HepG2 (cell line): ENCODE results near the gene PRCP. TPM values are rescaled to one million over a fixed set of nuclear protein-coding genes. Genes with fewer than 3 reads are reported as not detected.

Source experiments
- DPF2 ChIP-seq: sonication (generic); formaldehyde crosslinking; IDR thresholded peaks from 2 replicates; pipeline ENCODE4 v1.4.0; 2020; ENCODE audit warnings: mild to moderate bottlenecking, low read depth, missing genetic modification reagents, borderline replicate concordance
- EHMT2 ChIP-seq: fragments of 200-600 bp; sonication (generic); IDR thresholded peaks from 2 replicates; pipeline ENCODE4 v1.7.0; 2017; ENCODE audit warnings: antibody characterized with exemption, low read depth, low read length, borderline replicate concordance
- FOXK1 ChIP-seq: sonication (generic); formaldehyde crosslinking; IDR thresholded peaks from 2 replicates; pipeline ENCODE4 v1.4.0; 2020; ENCODE audit warnings: low read depth, missing genetic modification reagents, borderline replicate concordance
- IKZF4 ChIP-seq: sonication (generic); formaldehyde crosslinking; IDR thresholded peaks from 2 replicates; pipeline ENCODE4 v1.5.1; 2020; ENCODE audit warnings: borderline replicate concordance, mild to moderate bottlenecking, low read depth, missing genetic modification reagents; ENCODE audit errors: not compliant biosample characterization
- MAFF ChIP-seq: IDR thresholded peaks from 2 replicates; pipeline ENCODE4 v1.6.1; 2011; ENCODE audit warnings: low read depth, low read length, improper control_type of control experiment
- MIXL1 ChIP-seq: IDR thresholded peaks from 2 replicates; pipeline ENCODE4 v1.6.1; 2016
- SMARCE1 ChIP-seq: fragments of 450-650 bp; IDR thresholded peaks from 2 replicates; pipeline ENCODE4 v1.6.1; 2017; ENCODE audit warnings: borderline replicate concordance
- SOX5 ChIP-seq: IDR thresholded peaks from 2 replicates; pipeline ENCODE4 v1.6.1; 2016; ENCODE audit warnings: borderline replicate concordance
- TBX3 ChIP-seq: fragments of 450-650 bp; IDR thresholded peaks from 2 replicates; pipeline ENCODE4 v1.6.1; 2017; ENCODE audit warnings: antibody characterized with exemption, mild to moderate bottlenecking, inconsistent platforms, borderline replicate concordance
- TEAD3 ChIP-seq: optimal IDR thresholded peaks from 2 replicates; pipeline ENCODE3; 2016; ENCODE audit warnings: borderline replicate concordance
- TMF1 ChIP-seq: sonication (generic); formaldehyde crosslinking; IDR thresholded peaks from 2 replicates; pipeline ENCODE4 v1.8.1; 2022; ENCODE audit warnings: low read depth, missing genetic modification reagents
- polyA plus RNA-seq, 8 experiments: library from polyadenylated mRNA; depleted of rRNA in 3 of 8; stranded (reverse) in 7 of 8; unstranded in 1 of 8; fragments of >200 nt; fragmentation: Illumina TruSeq in 4 of 8; extraction: Trizol in 4 of 8; gene quantifications; 2 replicates each; pipeline versions ENCODE4 v1.2.1 to v1.2.3, GENCODE V29; 2011 to 2016; ENCODE audit warnings: low read depth in 4 of 8, missing spikeins in 1 of 8, mixed read lengths in 1 of 8; ENCODE audit not compliant: insufficient read depth in 1 of 8
- total RNA-seq, 5 experiments: library from RNA; depleted of rRNA; stranded (reverse); fragments of >200 nt; fragmentation: Illumina TruSeq; extraction: Trizol; gene quantifications; 2 replicates each; pipeline ENCODE4 v1.2.3, GENCODE V29; 2016; ENCODE audit warnings: low read depth in 1 of 5
- TF ChIP-seq, protein P1 (sequence below): sonication (generic); formaldehyde crosslinking; IDR thresholded peaks from 2 replicates; pipeline ENCODE4 v1.5.0; 2020; ENCODE audit warnings: missing genetic modification reagents, mild to moderate bottlenecking, borderline replicate concordance
- TF ChIP-seq, protein P2 (sequence below): sonication (generic); formaldehyde crosslinking; conservative IDR thresholded peaks from 2 replicates; pipeline ENCODE4 v1.4.0; 2020; ENCODE audit warnings: mild to moderate bottlenecking, missing genetic modification reagents, moderate library complexity
- TF ChIP-seq, protein P3 (sequence below): sonication (generic); formaldehyde crosslinking; IDR thresholded peaks from 2 replicates; pipeline ENCODE4 v1.9.0; 2021; ENCODE audit warnings: missing genetic modification reagents, borderline replicate concordance
- TF ChIP-seq, protein P4 (sequence below): sonication (generic); formaldehyde crosslinking; IDR thresholded peaks from 2 replicates; pipeline ENCODE4 v1.4.0; 2020; ENCODE audit warnings: missing genetic modification reagents, borderline replicate concordance
- TF ChIP-seq, protein P5 (sequence below): sonication (generic); formaldehyde crosslinking; IDR thresholded peaks from 2 replicates; pipeline ENCODE4 v1.4.0; 2020; ENCODE audit warnings: missing genetic modification reagents, borderline replicate concordance

PRCP gene
- total and polyA plus RNA-seq, 2 of the 13 experiments (the other 11 are each of a cell fraction or from before 2014, with no cell fraction given) = 84.2 to 105 TPM

DNA sequence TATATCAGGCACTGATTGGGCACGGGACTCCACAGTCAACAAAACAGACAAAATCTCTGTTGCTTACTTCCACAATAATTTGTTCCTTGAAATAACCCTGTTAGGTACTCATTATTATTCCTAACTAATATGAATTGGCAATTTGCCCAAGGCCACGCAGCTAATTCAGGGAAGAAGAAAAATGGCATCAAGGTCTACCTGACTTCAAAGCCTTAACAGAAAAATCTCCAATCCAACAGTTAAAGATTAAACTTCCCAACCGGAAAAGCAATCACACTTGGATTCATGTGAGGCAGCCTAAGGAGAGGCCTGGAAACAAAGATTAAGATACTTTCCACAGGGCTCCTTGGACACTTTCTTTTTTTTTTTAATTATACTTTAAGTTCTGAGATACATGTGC, 68.9 kb downstream of the PRCP start (continued):
- TF ChIP-seq, protein P1, sequence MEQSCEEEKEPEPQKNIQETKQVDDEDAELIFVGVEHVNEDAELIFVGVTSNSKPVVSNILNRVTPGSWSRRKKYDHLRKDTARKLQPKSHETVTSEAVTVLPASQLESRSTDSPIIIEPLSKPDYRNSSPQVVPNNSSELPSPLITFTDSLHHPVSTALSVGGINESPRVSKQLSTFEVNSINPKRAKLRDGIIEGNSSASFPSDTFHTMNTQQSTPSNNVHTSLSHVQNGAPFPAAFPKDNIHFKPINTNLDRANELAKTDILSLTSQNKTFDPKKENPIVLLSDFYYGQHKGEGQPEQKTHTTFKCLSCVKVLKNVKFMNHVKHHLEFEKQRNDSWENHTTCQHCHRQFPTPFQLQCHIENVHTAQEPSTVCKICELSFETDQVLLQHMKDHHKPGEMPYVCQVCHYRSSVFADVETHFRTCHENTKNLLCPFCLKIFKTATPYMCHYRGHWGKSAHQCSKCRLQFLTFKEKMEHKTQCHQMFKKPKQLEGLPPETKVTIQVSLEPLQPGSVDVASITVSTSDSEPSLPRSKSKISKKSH (CRISPR knock-in tag) = no peak
- no peak for TF ChIP-seq IKZF4 (CRISPR knock-in tag)
- TF ChIP-seq MAFF = no peak
- TF ChIP-seq, protein P2, sequence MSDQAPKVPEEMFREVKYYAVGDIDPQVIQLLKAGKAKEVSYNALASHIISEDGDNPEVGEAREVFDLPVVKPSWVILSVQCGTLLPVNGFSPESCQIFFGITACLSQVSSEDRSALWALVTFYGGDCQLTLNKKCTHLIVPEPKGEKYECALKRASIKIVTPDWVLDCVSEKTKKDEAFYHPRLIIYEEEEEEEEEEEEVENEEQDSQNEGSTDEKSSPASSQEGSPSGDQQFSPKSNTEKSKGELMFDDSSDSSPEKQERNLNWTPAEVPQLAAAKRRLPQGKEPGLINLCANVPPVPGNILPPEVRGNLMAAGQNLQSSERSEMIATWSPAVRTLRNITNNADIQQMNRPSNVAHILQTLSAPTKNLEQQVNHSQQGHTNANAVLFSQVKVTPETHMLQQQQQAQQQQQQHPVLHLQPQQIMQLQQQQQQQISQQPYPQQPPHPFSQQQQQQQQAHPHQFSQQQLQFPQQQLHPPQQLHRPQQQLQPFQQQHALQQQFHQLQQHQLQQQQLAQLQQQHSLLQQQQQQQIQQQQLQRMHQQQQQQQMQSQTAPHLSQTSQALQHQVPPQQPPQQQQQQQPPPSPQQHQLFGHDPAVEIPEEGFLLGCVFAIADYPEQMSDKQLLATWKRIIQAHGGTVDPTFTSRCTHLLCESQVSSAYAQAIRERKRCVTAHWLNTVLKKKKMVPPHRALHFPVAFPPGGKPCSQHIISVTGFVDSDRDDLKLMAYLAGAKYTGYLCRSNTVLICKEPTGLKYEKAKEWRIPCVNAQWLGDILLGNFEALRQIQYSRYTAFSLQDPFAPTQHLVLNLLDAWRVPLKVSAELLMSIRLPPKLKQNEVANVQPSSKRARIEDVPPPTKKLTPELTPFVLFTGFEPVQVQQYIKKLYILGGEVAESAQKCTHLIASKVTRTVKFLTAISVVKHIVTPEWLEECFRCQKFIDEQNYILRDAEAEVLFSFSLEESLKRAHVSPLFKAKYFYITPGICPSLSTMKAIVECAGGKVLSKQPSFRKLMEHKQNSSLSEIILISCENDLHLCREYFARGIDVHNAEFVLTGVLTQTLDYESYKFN (CRISPR knock-in tag) = peak; percentile 50
- TF ChIP-seq FOXK1 (CRISPR knock-in tag) = no peak
- no peak for TF ChIP-seq EHMT2
- peak; percentile 28; the same call in 1 of the 2 replicates for TF ChIP-seq SOX5 (CRISPR knock-in tag)
- TF ChIP-seq TMF1 (CRISPR knock-in tag) = no peak
- TF ChIP-seq TEAD3 (CRISPR knock-in tag) = no peak
- TF ChIP-seq, protein P3, sequence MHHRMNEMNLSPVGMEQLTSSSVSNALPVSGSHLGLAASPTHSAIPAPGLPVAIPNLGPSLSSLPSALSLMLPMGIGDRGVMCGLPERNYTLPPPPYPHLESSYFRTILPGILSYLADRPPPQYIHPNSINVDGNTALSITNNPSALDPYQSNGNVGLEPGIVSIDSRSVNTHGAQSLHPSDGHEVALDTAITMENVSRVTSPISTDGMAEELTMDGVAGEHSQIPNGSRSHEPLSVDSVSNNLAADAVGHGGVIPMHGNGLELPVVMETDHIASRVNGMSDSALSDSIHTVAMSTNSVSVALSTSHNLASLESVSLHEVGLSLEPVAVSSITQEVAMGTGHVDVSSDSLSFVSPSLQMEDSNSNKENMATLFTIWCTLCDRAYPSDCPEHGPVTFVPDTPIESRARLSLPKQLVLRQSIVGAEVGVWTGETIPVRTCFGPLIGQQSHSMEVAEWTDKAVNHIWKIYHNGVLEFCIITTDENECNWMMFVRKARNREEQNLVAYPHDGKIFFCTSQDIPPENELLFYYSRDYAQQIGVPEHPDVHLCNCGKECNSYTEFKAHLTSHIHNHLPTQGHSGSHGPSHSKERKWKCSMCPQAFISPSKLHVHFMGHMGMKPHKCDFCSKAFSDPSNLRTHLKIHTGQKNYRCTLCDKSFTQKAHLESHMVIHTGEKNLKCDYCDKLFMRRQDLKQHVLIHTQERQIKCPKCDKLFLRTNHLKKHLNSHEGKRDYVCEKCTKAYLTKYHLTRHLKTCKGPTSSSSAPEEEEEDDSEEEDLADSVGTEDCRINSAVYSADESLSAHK = no peak
- peak; percentile 26; the same call in 1 of the 2 replicates for TF ChIP-seq MIXL1
- TF ChIP-seq, protein P4, sequence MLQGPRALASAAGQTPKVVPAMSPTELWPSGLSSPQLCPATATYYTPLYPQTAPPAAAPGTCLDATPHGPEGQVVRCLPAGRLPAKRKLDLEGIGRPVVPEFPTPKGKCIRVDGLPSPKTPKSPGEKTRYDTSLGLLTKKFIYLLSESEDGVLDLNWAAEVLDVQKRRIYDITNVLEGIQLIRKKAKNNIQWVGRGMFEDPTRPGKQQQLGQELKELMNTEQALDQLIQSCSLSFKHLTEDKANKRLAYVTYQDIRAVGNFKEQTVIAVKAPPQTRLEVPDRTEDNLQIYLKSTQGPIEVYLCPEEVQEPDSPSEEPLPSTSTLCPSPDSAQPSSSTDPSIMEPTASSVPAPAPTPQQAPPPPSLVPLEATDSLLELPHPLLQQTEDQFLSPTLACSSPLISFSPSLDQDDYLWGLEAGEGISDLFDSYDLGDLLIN (CRISPR knock-in tag) = no peak
- no peak for TF ChIP-seq TBX3
- TF ChIP-seq DPF2 (CRISPR knock-in tag) = no peak
- TF ChIP-seq SMARCE1 = no peak
- TF ChIP-seq, protein P5, sequence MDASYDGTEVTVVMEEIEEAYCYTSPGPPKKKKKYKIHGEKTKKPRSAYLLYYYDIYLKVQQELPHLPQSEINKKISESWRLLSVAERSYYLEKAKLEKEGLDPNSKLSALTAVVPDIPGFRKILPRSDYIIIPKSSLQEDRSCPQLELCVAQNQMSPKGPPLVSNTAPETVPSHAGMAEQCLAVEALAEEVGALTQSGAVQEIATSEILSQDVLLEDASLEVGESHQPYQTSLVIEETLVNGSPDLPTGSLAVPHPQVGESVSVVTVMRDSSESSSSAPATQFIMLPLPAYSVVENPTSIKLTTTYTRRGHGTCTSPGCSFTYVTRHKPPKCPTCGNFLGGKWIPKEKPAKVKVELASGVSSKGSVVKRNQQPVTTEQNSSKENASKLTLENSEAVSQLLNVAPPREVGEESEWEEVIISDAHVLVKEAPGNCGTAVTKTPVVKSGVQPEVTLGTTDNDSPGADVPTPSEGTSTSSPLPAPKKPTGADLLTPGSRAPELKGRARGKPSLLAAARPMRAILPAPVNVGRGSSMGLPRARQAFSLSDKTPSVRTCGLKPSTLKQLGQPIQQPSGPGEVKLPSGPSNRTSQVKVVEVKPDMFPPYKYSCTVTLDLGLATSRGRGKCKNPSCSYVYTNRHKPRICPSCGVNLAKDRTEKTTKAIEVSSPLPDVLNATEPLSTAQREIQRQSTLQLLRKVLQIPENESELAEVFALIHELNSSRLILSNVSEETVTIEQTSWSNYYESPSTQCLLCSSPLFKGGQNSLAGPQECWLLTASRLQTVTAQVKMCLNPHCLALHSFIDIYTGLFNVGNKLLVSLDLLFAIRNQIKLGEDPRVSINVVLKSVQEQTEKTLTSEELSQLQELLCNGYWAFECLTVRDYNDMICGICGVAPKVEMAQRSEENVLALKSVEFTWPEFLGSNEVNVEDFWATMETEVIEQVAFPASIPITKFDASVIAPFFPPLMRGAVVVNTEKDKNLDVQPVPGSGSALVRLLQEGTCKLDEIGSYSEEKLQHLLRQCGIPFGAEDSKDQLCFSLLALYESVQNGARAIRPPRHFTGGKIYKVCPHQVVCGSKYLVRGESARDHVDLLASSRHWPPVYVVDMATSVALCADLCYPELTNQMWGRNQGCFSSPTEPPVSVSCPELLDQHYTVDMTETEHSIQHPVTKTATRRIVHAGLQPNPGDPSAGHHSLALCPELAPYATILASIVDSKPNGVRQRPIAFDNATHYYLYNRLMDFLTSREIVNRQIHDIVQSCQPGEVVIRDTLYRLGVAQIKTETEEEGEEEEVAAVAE (CRISPR knock-in tag) = no peak
